Fibroblast of lung (primary cell): ENCODE results near the gene CLDN12. TPM values are rescaled to one million over a fixed set of nuclear protein-coding genes. Genes with fewer than 3 reads are reported as not detected.
A peak's percentile ranks its signal among the peaks of the same experiment; 100 is the strongest.

ENCODE experiments used
- DNase-seq, 2 donors: peaks; one replicate each; pipeline versions ENCODE4 v3.0.0 to v3.0.0-alpha.2; 2010; ENCODE audit warnings: low read depth in 2 of 2
- H2AFZ ChIP-seq: 2 replicates; pipeline ENCODE4 v1.5.1; 2012; ENCODE audit warnings: low read length, control low read depth, inconsistent platforms
- H3K27ac ChIP-seq: 2 replicates; pipeline ENCODE4 v1.5.1; 2011; ENCODE audit warnings: low read length, control low read depth; ENCODE audit not compliant: insufficient read depth
- H3K27me3 ChIP-seq: 2 replicates; pipeline ENCODE4 v1.5.1; 2011; ENCODE audit warnings: mild to moderate bottlenecking, low read length; ENCODE audit not compliant: control insufficient read depth, insufficient read depth
- H3K36me3 ChIP-seq: 2 replicates; pipeline ENCODE4 v1.5.1; 2011; ENCODE audit warnings: low read length; ENCODE audit not compliant: control insufficient read depth, insufficient read depth
- H3K4me1 ChIP-seq: 2 replicates; pipeline ENCODE4 v1.5.1; 2011; ENCODE audit warnings: low read length; ENCODE audit not compliant: control insufficient read depth, insufficient read depth; ENCODE audit errors: extremely low read depth
- H3K4me2 ChIP-seq: 2 replicates; pipeline ENCODE4 v1.5.1; 2011; ENCODE audit warnings: low read length, control low read depth; ENCODE audit not compliant: insufficient read depth; ENCODE audit errors: extremely low read depth
- H3K4me3 ChIP-seq, 4 experiments: fragments of 200-600 bp in 1 of 4; sonication (generic) in 1 of 4; replicated peaks in 1 of 4; 2 replicates each; pipeline ENCODE4 v1.5.1; 2011 to 2016; ENCODE audit warnings: low read length in 4 of 4, low read depth in 3 of 4, mild to moderate bottlenecking in 3 of 4, control low read depth in 2 of 4, inconsistent platforms in 1 of 4, mixed read lengths in 1 of 4; ENCODE audit not compliant: insufficient read depth in 1 of 4; ENCODE audit errors: control extremely low read depth in 1 of 4
- H3K79me2 ChIP-seq: 2 replicates; pipeline ENCODE4 v1.5.1; 2012; ENCODE audit warnings: mild to moderate bottlenecking, low read length, inconsistent platforms; ENCODE audit not compliant: control insufficient read depth, insufficient read depth
- H3K9ac ChIP-seq: 2 replicates; pipeline ENCODE4 v1.5.1; 2011; ENCODE audit warnings: mild to moderate bottlenecking, low read length, control low read depth; ENCODE audit not compliant: insufficient read depth
- H3K9me3 ChIP-seq: 2 replicates; pipeline ENCODE4 v1.5.1; 2012; ENCODE audit warnings: low read depth, low read length; ENCODE audit not compliant: control insufficient read depth, insufficient read depth
- H4K20me1 ChIP-seq: 2 replicates; pipeline ENCODE4 v1.5.1; 2011; ENCODE audit warnings: low read length; ENCODE audit not compliant: control insufficient read depth, insufficient read depth; ENCODE audit errors: extremely low read depth
- CTCF ChIP-seq, 2 donors: IDR thresholded peaks in 1 of 2; conservative IDR thresholded peaks in 1 of 2; 1 replicate in 1 of 2; 2 replicates in 1 of 2; pipeline ENCODE4 v1.5.1; 2011 to 2012; ENCODE audit warnings: low read length in 2 of 2, control low read depth in 1 of 2, inconsistent platforms in 1 of 2, low read depth in 1 of 2, mild to moderate bottlenecking in 1 of 2
- EZH2 ChIP-seq: IDR thresholded peaks from 2 replicates; pipeline ENCODE4 v1.5.1; 2012; ENCODE audit warnings: low read length, control low read depth, mild to moderate bottlenecking; ENCODE audit errors: missing control alignments
- polyA plus RNA-seq, 2 donors: library from polyadenylated mRNA; depleted of rRNA in 1 of 2; stranded (reverse) in 1 of 2; unstranded in 1 of 2; fragments of >200 nt; gene quantifications; 2 replicates each; pipeline ENCODE4 v1.2.1, GENCODE V29; 2011 to 2012; ENCODE audit warnings: missing spikeins in 1 of 2
- total RNA-seq: library from RNA; depleted of rRNA; stranded (reverse); fragments of >200 nt; gene quantifications from 2 replicates; pipeline ENCODE4 v1.2.1, GENCODE V29; 2014

CLDN12 gene
- total and polyA plus RNA-seq, 2 donors (not counting 1 experiment from before 2014, with no cell fraction given), result 41.8 to 44.8 TPM

GRCh38 chr7:90455163-90456030 is 52.1 kb downstream of the CLDN12 start:
- peak overlapping the region; percentile 72 for H3K4me2 ChIP-seq
- no peaks in the 10 kb centered on the region for H3K27me3 ChIP-seq
- no peak overlapping the region for H3K9ac ChIP-seq
- H3K4me1 ChIP-seq, result no peaks in the 10 kb centered on the region
- peak overlapping the region in 2 of 4 experiments; percentile 43 to 44 for H3K4me3 ChIP-seq
- H3K36me3 ChIP-seq, result no peaks in the 10 kb centered on the region
- TF ChIP-seq CTCF (conservative IDR thresholded peaks at IDR 0.05 in 1 of 2, IDR thresholded peaks at IDR 0.05 in 1 of 2; ENCODE audit: low read depth in 1 of 2, low read length in 2 of 2) (peak; percentile 66 to 76), EZH2 (no peak)
- H3K27ac ChIP-seq, result no peak overlapping the region
- no peaks in the 10 kb centered on the region for H3K79me2 ChIP-seq
- H4K20me1 ChIP-seq, result no peaks in the 10 kb centered on the region
- no peaks in the 10 kb centered on the region for H3K9me3 ChIP-seq
- peak overlapping the region; percentile 61 for H2AFZ ChIP-seq
- DNase-seq, result peak; percentile 45 to 69

- no peak overlapping the region for H3K9ac ChIP-seq
- no peaks in the 10 kb centered on the region for H3K4me1 ChIP-seq
- no peaks in the 10 kb centered on the region for H4K20me1 ChIP-seq
- H3K9me3 ChIP-seq, result no peaks in the 10 kb centered on the region
- no peaks in the 10 kb centered on the region for H3K79me2 ChIP-seq
- no peaks in the 10 kb centered on the region for H3K27me3 ChIP-seq
- H3K27ac ChIP-seq, result no peak overlapping the region
- H3K36me3 ChIP-seq, result no peaks in the 10 kb centered on the region
- no peak overlapping the region for H2AFZ ChIP-seq
- DNase-seq, result no peak
- no peak overlapping the region for H3K4me2 ChIP-seq
- H3K4me3 ChIP-seq, result no peak overlapping the region
- TF ChIP-seq CTCF (conservative IDR thresholded peaks at IDR 0.05 in 1 of 2, IDR thresholded peaks at IDR 0.05 in 1 of 2; ENCODE audit: low read depth in 1 of 2, low read length in 2 of 2), result no peak
- no peak for TF ChIP-seq EZH2
Measured at GRCh38 chr7:90458104-90458503, 54.8 kb downstream of the CLDN12 start.

GRCh38 chr7:90459888-90460287 is 56.6 kb downstream of the CLDN12 start:
- Histone ChIP-seq H3K4me1 (no peaks in the 10 kb centered on the region), H2AFZ (no peak overlapping the region), H3K4me2 (no peak overlapping the region), H3K27ac (no peak overlapping the region), H4K20me1 (no peaks in the 10 kb centered on the region), H3K9me3 (no peaks in the 10 kb centered on the region), H3K9ac (no peak overlapping the region), H3K79me2 (no peaks in the 10 kb centered on the region), H3K36me3 (no peaks in the 10 kb centered on the region), H3K4me3 (no peak overlapping the region), H3K27me3 (no peaks in the 10 kb centered on the region)
- no peak for DNase-seq
- peak in 1 of 2 donors; percentile 46 for TF ChIP-seq CTCF (conservative IDR thresholded peaks at IDR 0.05 in 1 of 2, IDR thresholded peaks at IDR 0.05 in 1 of 2; ENCODE audit: low read depth in 1 of 2, low read length in 2 of 2)
- no peak for TF ChIP-seq EZH2
